ENCODE results near the gene DDX3X. TPM values are rescaled to one million over a fixed set of nuclear protein-coding genes. Genes with fewer than 3 reads are reported as not detected.
"Not testable (repeated sequence)": the region's sequence is repeated elsewhere in the genome, so short reads cannot be mapped to it uniquely, and the experiment has no call there.

Gene DDX3X
- 30.9 and 46.4 TPM in 2 replicates for polyA plus RNA-seq (2012; rRNA removed)
- 63.8 and 64.9 TPM in 2 replicates for polyA plus RNA-seq (2012; cell fraction: cytosol; rRNA removed)
- polyA plus RNA-seq (2012; cell fraction: nucleus; rRNA removed), result 39.2 and 79.4 TPM in 2 replicates

GRCh38 chrX:41333744-41334362 is at the start of gene DDX3X:
Gene DDX3X (plus strand): TSS chrX:41334162. CDS start chrX:41334253, 91 bp downstream.
- Histone ChIP-seq H3K4me3 (ENCODE audit: low read depth in 2 of 2, low read length in 1 of 2) (peak within 1 kb of the TSS; percentile 99 to 100), H3K9me3 (no peaks in the 10 kb centered on the region), H3K27ac (ENCODE audit: low read depth in 2 of 2, low read length in 1 of 2) (peak within 1 kb of the TSS; percentile 97 to 99), H4K20me1 (ENCODE audit: insufficient read depth) (peaks cover 39% of the 10 kb centered on the region), H3K9ac (peak within 1 kb of the TSS; percentile 100), H3K36me3 (replicated peaks in 1 of 2; ENCODE audit: control insufficient read depth in 1 of 2, insufficient read depth in 2 of 2, low read length in 1 of 2) (peaks cover 15% of the 10 kb centered on the region in 2 experiments), H3K4me2 (peak within 1 kb of the TSS; percentile 89), H2AFZ (ENCODE audit: low read depth) (peak within 1 kb of the TSS; percentile 96), H3K79me2 (ENCODE audit: insufficient read depth) (peaks cover 49% of the 10 kb centered on the region), H3F3A (replicated peaks; ENCODE audit: insufficient read depth) (peaks cover 15% of the 10 kb centered on the region), H3K4me1 (ENCODE audit: control insufficient read depth in 1 of 2, insufficient read depth in 2 of 2, low read depth in 1 of 2, low read length in 1 of 2) (peaks cover 0 to 26% of the 10 kb centered on the region in 2 experiments; a peak in 3 of 4 replicates), H3K27me3 (ENCODE audit: insufficient read depth) (no peaks in the 10 kb centered on the region), H3K9me2 (no peaks in the 10 kb centered on the region)
- TF ChIP-seq TAF1 (IDR thresholded peaks at IDR 0.05; ENCODE audit: borderline replicate concordance, low read depth, low read length) (peak; percentile 92), CHD2 (IDR thresholded peaks at IDR 0.05; ENCODE audit: low read length, partially characterized antibody) (peak; percentile 98), MEF2A (IDR thresholded peaks at IDR 0.05; ENCODE audit: borderline replicate concordance, low read depth) (no peak), FOSL2 (IDR thresholded peaks at IDR 0.05; ENCODE audit: borderline replicate concordance, low read depth) (peak; percentile 17; the same call in 1 of the 2 replicates), SIN3A (IDR thresholded peaks at IDR 0.05; ENCODE audit: borderline replicate concordance, low read depth, low read length) (no peak; the same call in 1 of the 2 replicates), RFX5 (IDR thresholded peaks at IDR 0.05; ENCODE audit: low read length) (0 out of 2 replicates have a peak, but pooled peaks have one; percentile 49), MAX (IDR thresholded peaks at IDR 0.05; ENCODE audit: low read depth) (peak; percentile 9; the same call in 1 of the 2 replicates), GABPA (IDR thresholded peaks at IDR 0.05; ENCODE audit: low read depth) (no peak), ELF1 (IDR thresholded peaks at IDR 0.05) (peak; percentile 7; the same call in 1 of the 2 replicates), POLR2AphosphoS5 (IDR thresholded peaks at IDR 0.05; ENCODE audit: low read depth, low read length) (peak; percentile 100), SMC3 (IDR thresholded peaks at IDR 0.05; ENCODE audit: low read depth, low read length) (peak; percentile 13; the same call in 1 of the 2 replicates), TEAD4 (IDR thresholded peaks at IDR 0.05; ENCODE audit: borderline replicate concordance, insufficient read depth) (no peak), MXI1 (IDR thresholded peaks at IDR 0.05; ENCODE audit: low read depth, low read length) (peak; percentile 41; the same call in 1 of the 2 replicates), RAD21 (IDR thresholded peaks at IDR 0.05; ENCODE audit: low read length) (no peak), ZBTB33 (IDR thresholded peaks at IDR 0.05; ENCODE audit: borderline replicate concordance, low read depth) (peak; percentile 95), EP300 (IDR thresholded peaks at IDR 0.05; ENCODE audit: borderline replicate concordance in 1 of 2, low read depth in 1 of 2, low read length in 1 of 2) (0 out of 4 replicates have a peak, but pooled peaks of 1 of the 2 experiments have one; percentile 8), CTCF (IDR thresholded peaks at IDR 0.05) (peak; percentile 31; the same call in 1 of the 2 replicates), NFIC (IDR thresholded peaks at IDR 0.05; ENCODE audit: borderline replicate concordance) (no peak)
- peak; percentile 82 for DNase-seq
- ChIA-PET POLR2A (interaction anchor here (0.7 to 1.3 kb wide), 2 partner anchors 58 to 247 kb away, joined by 4 to 10 read pairs; no protein-coding TSS in a partner anchor), CTCF (no interaction called here)
- 3% methylated on average over 42 of the region's 47 CpGs for WGBS (ENCODE audit: low lambda C conversion rate)

- H4K20me1 ChIP-seq (ENCODE audit: insufficient read depth); H3K27me3 ChIP-seq (ENCODE audit: insufficient read depth); H3K27ac ChIP-seq (ENCODE audit: low read depth in 2 of 2, low read length in 1 of 2); H3K4me2 ChIP-seq; H3F3A ChIP-seq (replicated peaks; ENCODE audit: insufficient read depth); DNase-seq; H3K4me3 ChIP-seq (ENCODE audit: low read depth in 2 of 2, low read length in 1 of 2); POLR2A ChIA-PET; H2AFZ ChIP-seq (ENCODE audit: low read depth); CTCF ChIA-PET; H3K36me3 ChIP-seq (replicated peaks in 1 of 2; ENCODE audit: control insufficient read depth in 1 of 2, insufficient read depth in 2 of 2, low read length in 1 of 2); H3K79me2 ChIP-seq (ENCODE audit: insufficient read depth); H3K9me2 ChIP-seq; H3K9me3 ChIP-seq; H3K4me1 ChIP-seq (ENCODE audit: control insufficient read depth in 1 of 2, insufficient read depth in 2 of 2, low read depth in 1 of 2, low read length in 1 of 2); H3K9ac ChIP-seq: not testable (repeated sequence)
- WGBS (ENCODE audit: low lambda C conversion rate), result 86% methylated on average over 6 of the region's 21 CpGs
Observed at GRCh38 chrX:41285928-41286327, 48.0 kb upstream of the DDX3X start.
